ENCODE measurements around the gene HFM1. TPM values are rescaled to one million over a fixed set of nuclear protein-coding genes. Genes with fewer than 3 reads are reported as not detected.
"Not testable (repeated sequence)": the region's sequence is repeated elsewhere in the genome, so short reads cannot be mapped to it uniquely, and the experiment has no call there.

The HFM1 gene, protein sequence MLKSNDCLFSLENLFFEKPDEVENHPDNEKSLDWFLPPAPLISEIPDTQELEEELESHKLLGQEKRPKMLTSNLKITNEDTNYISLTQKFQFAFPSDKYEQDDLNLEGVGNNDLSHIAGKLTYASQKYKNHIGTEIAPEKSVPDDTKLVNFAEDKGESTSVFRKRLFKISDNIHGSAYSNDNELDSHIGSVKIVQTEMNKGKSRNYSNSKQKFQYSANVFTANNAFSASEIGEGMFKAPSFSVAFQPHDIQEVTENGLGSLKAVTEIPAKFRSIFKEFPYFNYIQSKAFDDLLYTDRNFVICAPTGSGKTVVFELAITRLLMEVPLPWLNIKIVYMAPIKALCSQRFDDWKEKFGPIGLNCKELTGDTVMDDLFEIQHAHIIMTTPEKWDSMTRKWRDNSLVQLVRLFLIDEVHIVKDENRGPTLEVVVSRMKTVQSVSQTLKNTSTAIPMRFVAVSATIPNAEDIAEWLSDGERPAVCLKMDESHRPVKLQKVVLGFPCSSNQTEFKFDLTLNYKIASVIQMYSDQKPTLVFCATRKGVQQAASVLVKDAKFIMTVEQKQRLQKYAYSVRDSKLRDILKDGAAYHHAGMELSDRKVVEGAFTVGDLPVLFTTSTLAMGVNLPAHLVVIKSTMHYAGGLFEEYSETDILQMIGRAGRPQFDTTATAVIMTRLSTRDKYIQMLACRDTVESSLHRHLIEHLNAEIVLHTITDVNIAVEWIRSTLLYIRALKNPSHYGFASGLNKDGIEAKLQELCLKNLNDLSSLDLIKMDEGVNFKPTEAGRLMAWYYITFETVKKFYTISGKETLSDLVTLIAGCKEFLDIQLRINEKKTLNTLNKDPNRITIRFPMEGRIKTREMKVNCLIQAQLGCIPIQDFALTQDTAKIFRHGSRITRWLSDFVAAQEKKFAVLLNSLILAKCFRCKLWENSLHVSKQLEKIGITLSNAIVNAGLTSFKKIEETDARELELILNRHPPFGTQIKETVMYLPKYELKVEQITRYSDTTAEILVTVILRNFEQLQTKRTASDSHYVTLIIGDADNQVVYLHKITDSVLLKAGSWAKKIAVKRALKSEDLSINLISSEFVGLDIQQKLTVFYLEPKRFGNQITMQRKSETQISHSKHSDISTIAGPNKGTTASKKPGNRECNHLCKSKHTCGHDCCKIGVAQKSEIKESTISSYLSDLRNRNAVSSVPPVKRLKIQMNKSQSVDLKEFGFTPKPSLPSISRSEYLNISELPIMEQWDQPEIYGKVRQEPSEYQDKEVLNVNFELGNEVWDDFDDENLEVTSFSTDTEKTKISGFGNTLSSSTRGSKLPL (N-terminal part only)
- 2.4 TPM for total RNA-seq

GRCh38 chr1:91404151-91405012 lies at the start of gene HFM1:
TSS of gene HFM1 (minus strand) at chr1:91404837. CDS start at chr1:91401082, 3,755 bp downstream.
- peak in 2 of 3 donors; percentile 90 to 91 for DNase-seq (ENCODE audit: low read depth in 2 of 3, low spot score in 2 of 3)

GRCh38 chr1:91454136-91454535 lies 49.5 kb upstream of the HFM1 start:
- no peak for DNase-seq (ENCODE audit: low read depth in 2 of 3, low spot score in 2 of 3)

DNA sequence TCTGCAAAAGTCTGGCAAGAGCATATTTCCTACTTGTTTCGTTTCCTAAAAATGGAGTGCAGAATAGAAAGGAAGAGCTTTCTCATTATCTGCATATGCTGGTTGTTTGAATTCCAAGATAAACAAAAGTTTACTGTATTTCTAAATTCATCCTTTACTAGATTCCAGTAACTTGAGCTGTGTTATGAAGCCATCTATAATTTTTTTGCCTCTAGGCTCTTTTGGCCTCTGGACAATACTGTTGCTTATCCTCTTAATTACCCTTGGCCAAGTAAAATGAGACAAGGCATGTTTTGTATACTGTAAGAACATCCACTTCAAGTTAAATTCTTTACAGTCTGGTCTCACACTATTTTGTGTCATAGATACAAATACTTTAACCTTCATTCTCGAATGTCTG lies 45.6 kb upstream of the HFM1 start:
- DNase-seq (ENCODE audit: low read depth in 2 of 3, low spot score in 2 of 3), result no peak

DNA sequence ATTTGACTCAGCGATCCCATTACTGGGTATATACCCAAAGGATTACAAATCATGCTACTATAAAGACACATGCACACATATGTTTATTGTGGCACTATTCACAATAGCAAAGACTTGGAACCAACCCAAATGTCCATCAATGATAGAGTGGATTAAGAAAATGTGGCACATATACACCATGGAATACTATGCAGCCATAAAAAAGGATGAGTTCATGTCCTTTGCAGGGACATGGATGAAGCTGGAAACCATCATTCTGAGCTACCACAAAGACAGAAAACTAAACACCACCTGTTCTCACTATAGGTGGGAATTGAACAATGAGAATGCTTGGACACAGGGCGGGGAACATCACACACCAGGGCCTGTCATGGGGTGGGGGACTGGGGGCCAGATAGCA lies 43.1 kb upstream of the HFM1 start:
- not testable (repeated sequence) for DNase-seq (ENCODE audit: low read depth in 2 of 3, low spot score in 2 of 3)

DNA sequence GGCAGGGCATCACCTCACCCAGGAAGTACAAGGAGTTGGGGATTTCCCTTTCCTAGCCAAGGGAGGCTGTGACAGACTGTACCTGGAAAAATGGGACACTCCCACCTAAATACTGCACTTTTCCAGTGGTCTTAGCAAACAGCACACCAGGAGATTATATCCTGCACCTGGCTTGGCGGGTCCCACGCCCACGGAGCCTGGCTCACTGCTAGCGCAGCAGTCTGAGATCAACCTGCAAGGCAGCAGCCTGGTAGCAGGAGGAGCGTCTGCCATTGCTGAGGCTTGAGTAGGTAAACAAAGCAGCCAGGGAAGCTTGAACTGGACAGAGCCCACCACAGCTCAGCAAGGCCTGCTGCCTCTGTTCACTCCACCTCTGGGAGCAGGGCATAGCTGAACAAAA lies 37.3 kb upstream of the HFM1 start:
- not testable (repeated sequence) for DNase-seq (ENCODE audit: low read depth in 2 of 3, low spot score in 2 of 3)

- DNase-seq (ENCODE audit: low read depth in 2 of 3, low spot score in 2 of 3), result peak in 1 of 3 donors; percentile 18
Observed at GRCh38 chr1:91440847-91441246, 36.2 kb upstream of the HFM1 start.

- DNase-seq (ENCODE audit: low read depth in 2 of 3, low spot score in 2 of 3), result no peak
Observed at GRCh38 chr1:91439016-91439415, 34.4 kb upstream of the HFM1 start.

DNA sequence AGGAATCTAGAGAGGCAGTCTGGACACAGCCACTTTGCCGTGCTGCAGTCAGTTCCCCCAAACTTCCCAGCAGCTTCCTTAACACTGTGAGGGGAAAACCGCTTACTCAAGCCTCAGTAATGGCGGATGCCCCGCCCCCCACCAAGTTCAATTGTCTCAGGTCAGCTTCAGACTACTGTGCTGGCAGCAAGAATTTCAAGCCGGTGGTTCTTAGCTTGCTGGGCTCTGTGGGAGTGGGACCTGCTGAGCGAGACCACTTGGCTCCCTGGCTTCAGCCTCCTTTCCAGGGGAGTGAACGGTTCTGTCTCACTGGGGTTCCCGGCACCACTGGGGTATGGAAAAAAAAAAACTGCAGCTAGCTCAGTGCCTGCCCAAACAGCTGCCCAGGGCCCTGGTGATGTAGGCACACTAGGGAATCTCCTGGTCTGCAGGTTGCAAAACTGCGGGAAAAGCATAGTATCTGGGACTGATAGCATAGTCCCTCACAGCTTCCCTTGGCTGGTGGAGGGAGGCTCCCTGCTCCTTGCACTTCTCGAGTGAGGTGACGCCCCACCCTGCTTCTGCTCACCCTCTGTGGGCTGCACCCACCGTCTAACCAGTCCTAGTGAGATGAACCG lies 23.7 kb upstream of the HFM1 start:
- no peak for DNase-seq (ENCODE audit: low read depth in 2 of 3, low spot score in 2 of 3)

GRCh38 chr1:91427741-91428140 lies 23.1 kb upstream of the HFM1 start:
- DNase-seq (ENCODE audit: low read depth in 2 of 3, low spot score in 2 of 3), result no peak

DNA sequence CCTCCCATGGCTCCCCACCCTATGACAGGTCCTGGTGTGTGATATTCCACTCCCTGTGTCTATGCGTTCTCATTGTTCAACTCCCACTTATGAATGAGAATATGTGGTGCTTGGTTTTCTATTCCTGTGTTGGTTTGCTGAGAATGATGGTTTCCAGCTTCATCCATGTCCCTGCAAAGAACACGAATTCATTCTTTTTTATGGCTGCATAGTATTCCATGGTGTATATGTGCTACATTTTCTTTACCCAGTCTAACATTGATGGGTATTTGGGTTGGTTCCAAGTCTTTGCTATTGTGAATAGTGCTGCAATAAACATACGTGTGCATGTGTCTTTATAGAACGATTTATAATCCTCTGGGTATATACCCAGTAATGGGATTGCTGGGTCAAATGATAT lies 17.9 kb upstream of the HFM1 start:
- DNase-seq (ENCODE audit: low read depth in 2 of 3, low spot score in 2 of 3), result not testable (repeated sequence)

DNA sequence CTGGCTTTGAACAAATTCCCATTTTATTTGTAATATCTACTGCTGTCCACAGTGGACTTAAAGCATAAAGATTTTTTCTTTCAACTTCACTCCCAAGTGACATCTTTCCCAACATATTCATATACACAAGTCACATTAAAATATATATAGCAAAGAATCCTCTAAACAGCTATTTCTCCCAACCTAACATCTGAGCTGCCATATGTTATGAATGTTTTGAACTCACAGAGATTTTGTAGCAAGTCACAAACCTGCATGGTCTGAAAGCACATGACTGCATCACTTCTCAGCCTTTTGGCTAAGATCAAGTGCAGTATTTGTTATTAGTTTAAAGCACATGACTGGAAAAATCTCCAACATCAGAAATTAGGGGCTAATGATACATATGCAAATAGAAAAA lies 7.7 kb upstream of the HFM1 start:
- DNase-seq (ENCODE audit: low read depth in 2 of 3, low spot score in 2 of 3), result no peak

DNA sequence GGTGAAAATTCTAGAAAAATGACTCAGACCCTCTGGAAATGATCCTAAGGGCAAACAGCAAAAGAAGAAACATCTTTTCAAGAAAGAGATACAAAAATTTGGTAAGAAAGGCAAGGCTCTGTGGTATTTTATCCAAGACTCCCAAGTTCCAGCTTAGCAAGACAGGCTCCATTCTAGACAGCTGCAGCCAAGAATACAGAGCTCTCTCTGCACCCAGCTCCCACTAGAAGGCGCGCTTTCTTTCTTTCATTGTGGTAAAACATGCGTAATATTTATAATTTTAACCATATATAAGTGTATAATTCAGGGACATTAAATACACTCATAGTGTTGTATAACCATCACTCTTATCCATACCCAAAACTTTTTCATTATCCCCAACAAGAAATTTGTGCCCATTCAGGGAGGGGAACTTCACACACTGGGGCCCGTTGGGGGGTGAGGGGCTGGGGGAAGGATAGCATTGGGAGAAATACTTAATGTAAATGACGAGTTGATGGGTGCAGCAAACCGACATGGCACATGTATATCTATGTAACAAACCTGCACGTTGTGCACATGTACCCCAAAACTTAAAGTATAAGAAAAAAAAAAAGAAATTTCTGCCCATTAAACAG lies 2.2 kb upstream of the HFM1 start:
- DNase-seq (ENCODE audit: low read depth in 2 of 3, low spot score in 2 of 3), result peak in 1 of 3 donors; percentile 9

DNA sequence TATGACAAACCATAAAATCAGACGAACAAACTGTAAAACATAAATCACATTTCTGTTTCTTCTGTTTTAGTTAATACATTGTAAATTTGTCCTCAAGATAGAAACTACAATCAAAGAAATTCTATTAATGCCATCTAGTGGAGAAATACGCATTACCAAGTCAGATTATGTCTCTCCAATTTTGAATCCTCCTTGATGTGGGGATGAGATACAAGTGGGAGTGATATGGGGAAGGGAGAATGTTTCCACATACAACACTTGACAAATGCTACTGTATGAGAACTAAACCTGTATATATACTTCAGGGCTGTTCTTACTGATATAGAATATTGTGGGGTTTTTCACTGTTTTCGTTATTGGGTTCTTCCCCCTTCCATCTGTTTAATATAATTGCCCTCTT lies 2.6 kb downstream of the HFM1 start:
- peak in 2 of 3 donors; percentile 15 to 44 for DNase-seq (ENCODE audit: low read depth in 2 of 3, low spot score in 2 of 3)

GRCh38 chr1:91400133-91400725 lies 4.4 kb downstream of the HFM1 start:
- DNase-seq (ENCODE audit: low read depth in 2 of 3, low spot score in 2 of 3), result no peak

- no peak for DNase-seq (ENCODE audit: low read depth in 2 of 3, low spot score in 2 of 3)
Observed at GRCh38 chr1:91398291-91398690, 6.3 kb downstream of the HFM1 start.

DNA sequence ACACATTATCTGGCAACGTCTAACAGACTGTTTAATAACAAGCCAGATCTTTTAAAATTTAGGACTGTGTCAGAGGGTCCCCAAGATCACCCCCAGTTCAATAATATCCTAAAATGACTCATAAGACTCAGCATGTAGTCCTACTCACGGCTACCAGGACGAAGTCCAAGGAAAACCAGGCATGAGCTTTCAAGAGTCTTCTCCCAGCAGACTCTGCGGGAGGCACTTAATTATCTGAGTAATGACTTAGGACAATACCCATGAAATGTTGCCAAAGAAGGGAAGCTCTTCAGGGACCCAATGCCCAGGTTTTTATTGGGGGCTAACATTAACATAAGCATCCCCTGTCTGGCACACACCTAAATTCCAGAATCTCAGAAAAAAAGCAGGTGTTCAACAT lies 7.0 kb downstream of the HFM1 start:
- DNase-seq (ENCODE audit: low read depth in 2 of 3, low spot score in 2 of 3), result no peak

- no peak for DNase-seq (ENCODE audit: low read depth in 2 of 3, low spot score in 2 of 3)
Observed at GRCh38 chr1:91393042-91393441, 11.6 kb downstream of the HFM1 start.

DNA sequence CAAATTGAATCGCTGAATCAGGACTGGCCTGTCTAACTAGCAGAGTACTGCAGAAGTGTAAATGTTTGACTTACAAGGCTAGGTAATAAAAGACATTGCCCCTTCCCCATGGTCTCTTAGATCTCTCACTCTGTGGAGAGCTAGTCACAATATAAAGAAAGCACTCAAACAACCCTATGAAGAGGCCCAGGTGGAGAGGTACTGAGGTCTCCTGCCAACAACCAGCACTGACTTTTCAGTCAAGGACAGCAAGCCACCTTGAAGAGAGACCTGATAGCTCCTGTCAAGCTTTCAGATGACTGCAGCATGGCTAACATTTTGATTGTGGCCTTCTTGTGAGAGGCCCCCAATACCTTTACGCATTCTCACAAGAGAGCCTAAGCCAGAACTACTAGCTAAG lies 18.5 kb downstream of the HFM1 start:
- no peak for DNase-seq (ENCODE audit: low read depth in 2 of 3, low spot score in 2 of 3)

GRCh38 chr1:91383456-91383855 lies 21.2 kb downstream of the HFM1 start:
- DNase-seq (ENCODE audit: low read depth in 2 of 3, low spot score in 2 of 3), result no peak

Data from hematopoietic multipotent progenitor cell (in vitro differentiated cells).